Endothelial cell of umbilical vein (primary cell): ENCODE data around the gene CLCNKA.

Experiments
- CTCF ChIP-seq, 2 donors: IDR thresholded peaks; 1 replicate in 1 of 2; 2 replicates in 1 of 2; pipeline ENCODE4 v1.5.1; 2011; ENCODE audit warnings: low read length in 2 of 2, mild to moderate bottlenecking in 2 of 2, moderate library complexity in 2 of 2, control low read depth in 1 of 2, inconsistent platforms in 1 of 2, low read depth in 1 of 2; ENCODE audit not compliant: insufficient read depth in 1 of 2; ENCODE audit errors: extremely low read depth in 1 of 2
- POLR2A ChIP-seq: IDR thresholded peaks from 2 replicates; pipeline ENCODE4 v1.6.1; 2012; ENCODE audit warnings: low read depth, mild to moderate bottlenecking, control low read depth, low read length

- TF ChIP-seq POLR2A (no peak), CTCF (IDR thresholded peaks at IDR 0.05; ENCODE audit: extremely low read depth in 1 of 2, insufficient read depth in 1 of 2, low read depth in 1 of 2, low read length in 2 of 2) (no peak)
Measured at GRCh38 chr1:16013908-16014258, 8.0 kb upstream of the CLCNKA start.
